Measurements from ENCODE around the gene CABP1.

GRCh38 chr12:120686151-120686689, 45.8 kb downstream of the CABP1 start:
- TF ChIP-seq CTCF (conservative IDR thresholded peaks at IDR 0.05; ENCODE audit: low read depth in 2 of 2) (no peak), ZNF462 (CRISPR knock-in tag; IDR thresholded peaks at IDR 0.05) (no peak), CREB1 (CRISPR knock-in tag; IDR thresholded peaks at IDR 0.05; ENCODE audit: low read depth) (0 out of 2 replicates have a peak, but pooled peaks have one; percentile 2), EZH2 (IDR thresholded peaks at IDR 0.05; ENCODE audit: low read depth, unreplicated experiment) (no peak), ZNF331 (CRISPR knock-in tag; IDR thresholded peaks at IDR 0.05; ENCODE audit: low read depth) (no peak), EZH2phosphoT487 (IDR thresholded peaks at IDR 0.05; ENCODE audit: unreplicated experiment) (no peak), POLR2AphosphoS5 (IDR thresholded peaks at IDR 0.05; ENCODE audit: low read depth) (peak; percentile 90), JUNB (IDR thresholded peaks at IDR 0.05; ENCODE audit: unreplicated experiment) (no peak), REST (IDR thresholded peaks at IDR 0.05; ENCODE audit: unreplicated experiment) (no peak), ZNF114 (CRISPR knock-in tag; IDR thresholded peaks at IDR 0.05) (no peak), NANOG (IDR thresholded peaks at IDR 0.05; ENCODE audit: borderline replicate concordance) (no peak), STAT1 (IDR thresholded peaks at IDR 0.05; ENCODE audit: unreplicated experiment) (no peak)

Data from GM23338 (cell line).